HK-2 (cell line): ENCODE results near the gene FAT2.
"Not testable (repeated sequence)": the region's sequence is repeated elsewhere in the genome, so short reads cannot be mapped to it uniquely, and the experiment has no call there.

Experiments used
- DNase-seq: peaks from one replicate; pipeline ENCODE4 v3.0.0-alpha.2; 2018; ENCODE audit not compliant: unreplicated experiment

Gene FAT2

GRCh38 chr5:151581812-151582583, 9.1 kb downstream of the FAT2 start:
- no peak for DNase-seq

- DNase-seq: no peak
Measured at GRCh38 chr5:151581347-151581746, 9.8 kb downstream of the FAT2 start.

- no peak for DNase-seq
Measured at GRCh38 chr5:151580858-151581257, 10.3 kb downstream of the FAT2 start.

- DNase-seq: no peak
Measured at GRCh38 chr5:151580239-151580638, 10.9 kb downstream of the FAT2 start.

- not testable (repeated sequence) for DNase-seq
Measured at GRCh38 chr5:151579146-151579545, 12.0 kb downstream of the FAT2 start.

- DNase-seq: no peak
Measured at GRCh38 chr5:151578326-151579025, 12.7 kb downstream of the FAT2 start.

- DNase-seq: no peak
Measured at GRCh38 chr5:151577566-151577965, 13.6 kb downstream of the FAT2 start.

GRCh38 chr5:151574444-151574996, 16.6 kb downstream of the FAT2 start:
- DNase-seq: no peak

- no peak for DNase-seq
Measured at GRCh38 chr5:151572657-151573368, 18.3 kb downstream of the FAT2 start.

GRCh38 chr5:151571270-151572173, 19.6 kb downstream of the FAT2 start:
- no peak for DNase-seq

- DNase-seq: no peak
Measured at GRCh38 chr5:151570512-151571269, 20.4 kb downstream of the FAT2 start.

GRCh38 chr5:151570058-151570457, 21.1 kb downstream of the FAT2 start:
- DNase-seq: no peak

GRCh38 chr5:151569132-151570046, 21.7 kb downstream of the FAT2 start:
- peak; percentile 61 for DNase-seq

- DNase-seq: no peak
Measured at GRCh38 chr5:151568036-151568435, 23.1 kb downstream of the FAT2 start.

GRCh38 chr5:151565971-151566370, 25.2 kb downstream of the FAT2 start:
- DNase-seq: no peak

GRCh38 chr5:151562019-151562707, 29.0 kb downstream of the FAT2 start:
- DNase-seq: no peak

GRCh38 chr5:151557951-151558350, 33.2 kb downstream of the FAT2 start:
- DNase-seq: no peak

GRCh38 chr5:151557466-151557865, 33.7 kb downstream of the FAT2 start:
- no peak for DNase-seq

- no peak for DNase-seq
Measured at GRCh38 chr5:151556806-151557205, 34.3 kb downstream of the FAT2 start.
